ENCODE data around the gene RNF224.

Gene RNF224

GRCh38 chr9:137206602-137207001 is 20.7 kb upstream of the RNF224 start:
- no peak for TF ChIP-seq CTCF (IDR thresholded peaks at IDR 0.05; ENCODE audit: insufficient read depth, missing control alignments)
- DNase-seq (ENCODE audit: insufficient read length, low spot score) = no peak
- no peak for FAIRE-seq

- FAIRE-seq = no peak
- DNase-seq (ENCODE audit: insufficient read length, low spot score) = no peak
Observed at GRCh38 chr9:137211532-137211931, 15.8 kb upstream of the RNF224 start.

GRCh38 chr9:137212520-137212919 is 14.8 kb upstream of the RNF224 start:
- DNase-seq (ENCODE audit: insufficient read length, low spot score) (no peak), FAIRE-seq (no peak)
- no peak for TF ChIP-seq CTCF (IDR thresholded peaks at IDR 0.05; ENCODE audit: insufficient read depth, missing control alignments)

More at GRCh38 chr9:137211532-137211931, 15.8 kb upstream of the RNF224 start:
- no peak for TF ChIP-seq CTCF (IDR thresholded peaks at IDR 0.05; ENCODE audit: insufficient read depth, missing control alignments)

GRCh38 chr9:137213160-137214060 is 13.9 kb upstream of the RNF224 start:
- DNase-seq (ENCODE audit: insufficient read length, low spot score) = no peak
- TF ChIP-seq CTCF (IDR thresholded peaks at IDR 0.05; ENCODE audit: insufficient read depth, missing control alignments) = no peak
- no peak for FAIRE-seq

GRCh38 chr9:137214620-137215019 is 12.7 kb upstream of the RNF224 start:
- no peak for TF ChIP-seq CTCF (IDR thresholded peaks at IDR 0.05; ENCODE audit: insufficient read depth, missing control alignments)
- FAIRE-seq (no peak), DNase-seq (ENCODE audit: insufficient read length, low spot score) (no peak)

GRCh38 chr9:137215196-137215986 is 11.9 kb upstream of the RNF224 start:
- TF ChIP-seq CTCF (IDR thresholded peaks at IDR 0.05; ENCODE audit: insufficient read depth, missing control alignments) = no peak
- FAIRE-seq = no peak
- DNase-seq (ENCODE audit: insufficient read length, low spot score) = no peak
